BLaER1 (cell line): ENCODE data around the gene TTLL9.
"Not testable (repeated sequence)": the region's sequence is repeated elsewhere in the genome, so short reads cannot be mapped to it uniquely, and the experiment has no call there.

Source experiments
- H3K27ac ChIP-seq: shearing (Covaris generic); formaldehyde crosslinking; 2 replicates; pipeline ENCODE4 v1.8.1; 2022
- H3K27me3 ChIP-seq: shearing (Covaris generic); formaldehyde crosslinking; 2 replicates; pipeline ENCODE4 v1.8.1; 2022
- H3K36me3 ChIP-seq: shearing (Covaris generic); formaldehyde crosslinking; 2 replicates; pipeline ENCODE4 v1.8.1; 2022
- H3K4me1 ChIP-seq: shearing (Covaris generic); formaldehyde crosslinking; 2 replicates; pipeline ENCODE4 v1.8.1; 2022
- H3K4me2 ChIP-seq: shearing (Covaris generic); formaldehyde crosslinking; 2 replicates; pipeline ENCODE4 v1.8.1; 2022
- H3K4me3 ChIP-seq: shearing (Covaris generic); formaldehyde crosslinking; 2 replicates; pipeline ENCODE4 v1.8.1; 2022
- H3K9ac ChIP-seq: shearing (Covaris generic); formaldehyde crosslinking; 2 replicates; pipeline ENCODE4 v1.8.1; 2022
- H3K9me3 ChIP-seq: shearing (Covaris generic); formaldehyde crosslinking; 2 replicates; pipeline ENCODE4 v1.8.1; 2022
- H4K20me1 ChIP-seq: shearing (Covaris generic); formaldehyde crosslinking; 2 replicates; pipeline ENCODE4 v1.8.1; 2022
- Cebpa-rat ChIP-seq: shearing (Covaris generic); IDR thresholded peaks from 2 replicates; pipeline ENCODE4 v1.8.1; 2022

TTLL9 gene

DNA sequence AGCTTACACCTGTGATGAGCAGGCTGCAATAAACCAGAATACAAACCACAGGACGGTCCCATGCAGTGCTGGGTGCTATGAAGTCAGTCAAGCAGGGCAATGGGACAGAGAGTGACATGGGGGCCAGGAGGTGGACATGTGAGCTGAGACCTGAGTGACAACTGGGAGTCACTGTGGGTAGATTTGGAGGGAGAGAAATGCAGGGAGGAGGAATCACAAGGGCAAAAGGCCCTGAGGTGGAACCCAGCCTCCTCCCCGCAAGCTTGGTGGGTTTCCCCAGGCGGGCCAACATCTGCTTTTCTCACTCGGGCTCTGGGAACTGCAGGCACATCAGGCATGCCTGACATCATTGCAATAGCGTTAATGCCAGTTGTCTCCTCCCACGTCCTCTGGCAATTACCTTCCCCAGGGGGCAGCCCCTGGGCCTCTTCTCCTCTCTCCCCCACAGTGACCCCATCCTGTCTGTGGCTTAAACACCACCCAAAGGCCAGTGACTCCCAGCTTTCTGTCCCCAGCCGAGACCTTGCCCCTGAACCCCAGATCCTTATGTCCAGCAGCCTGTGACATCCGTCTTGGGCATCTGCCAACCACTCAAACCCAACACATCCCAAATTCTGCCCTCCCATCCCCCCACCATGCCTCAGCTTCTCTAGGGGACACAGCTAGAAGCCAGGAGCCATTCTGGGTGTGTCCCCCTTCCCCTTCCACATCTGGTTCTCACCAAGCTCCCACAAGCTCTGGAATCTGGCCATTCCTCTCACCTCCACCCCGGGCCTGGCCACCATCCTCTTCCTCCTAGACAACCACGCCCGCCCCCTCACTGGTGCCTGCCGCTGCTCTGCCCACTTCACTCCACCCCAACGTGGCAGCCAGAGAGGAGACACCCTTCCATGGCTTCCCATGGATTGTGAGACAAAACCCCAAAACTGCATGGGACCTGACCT is 53.2 kb downstream of the TTLL9 start:
- Histone ChIP-seq H3K4me1 (peaks cover 24% of the 10 kb centered on the region), H3K27me3 (no peaks in the 10 kb centered on the region), H3K36me3 (no peaks in the 10 kb centered on the region), H4K20me1 (no peaks in the 10 kb centered on the region), H3K9ac (no peak overlapping the region), H3K27ac (no peak overlapping the region), H3K4me3 (no peak overlapping the region), H3K9me3 (no peaks in the 10 kb centered on the region), H3K4me2 (peak overlapping the region; percentile 61)
- TF ChIP-seq Cebpa-rat: no peak

DNA sequence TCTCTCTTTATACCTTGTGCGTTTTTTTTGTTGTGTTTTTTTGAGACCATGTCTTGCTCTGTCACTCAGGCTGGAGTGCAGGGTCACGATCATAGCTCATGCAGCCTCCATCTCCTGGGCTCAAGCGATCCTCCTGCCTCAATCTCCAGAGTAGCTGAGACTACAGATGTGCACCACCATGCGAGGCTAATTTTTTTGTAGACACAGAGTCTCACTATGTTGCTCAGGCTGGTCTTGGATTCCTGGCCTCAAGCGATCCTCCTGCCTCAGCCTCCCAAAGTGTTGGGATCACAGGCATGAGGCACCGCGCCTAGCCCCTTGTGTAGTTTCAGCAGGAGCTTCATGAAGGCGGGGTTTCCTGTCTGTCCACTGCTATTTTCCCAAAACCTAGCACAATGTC is 54.1 kb downstream of the TTLL9 start:
- Histone ChIP-seq H3K27me3 (no peaks in the 10 kb centered on the region), H3K9me3 (no peaks in the 10 kb centered on the region), H3K9ac (no peak overlapping the region), H3K4me1 (peaks cover 24% of the 10 kb centered on the region), H3K4me3 (no peak overlapping the region), H3K36me3 (no peaks in the 10 kb centered on the region), H3K4me2 (no peak overlapping the region), H4K20me1 (no peaks in the 10 kb centered on the region), H3K27ac (no peak overlapping the region)
- no peak for TF ChIP-seq Cebpa-rat

DNA sequence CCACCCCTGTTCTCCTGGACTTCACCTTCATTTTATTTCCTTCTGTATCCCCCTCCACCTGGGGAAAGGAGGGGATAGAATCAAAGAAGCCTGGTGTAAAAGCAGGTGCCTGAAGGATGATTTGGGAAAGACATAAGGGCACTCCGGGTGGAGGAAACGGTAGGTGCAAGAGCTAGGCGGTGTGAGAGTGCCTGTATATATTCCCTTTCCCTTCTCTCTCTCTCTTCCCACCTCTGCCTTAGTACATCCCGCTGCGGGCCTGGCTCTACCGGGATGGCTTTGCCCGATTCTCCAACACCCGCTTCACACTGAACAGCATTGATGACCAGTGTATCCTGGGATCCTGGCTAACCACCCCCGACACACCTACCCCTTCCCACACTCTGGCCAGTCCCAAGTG is 55.2 kb downstream of the TTLL9 start:
- H3K9me3 ChIP-seq: no peaks in the 10 kb centered on the region
- no peak overlapping the region for H3K9ac ChIP-seq
- H3K27ac ChIP-seq: no peak overlapping the region
- no peaks in the 10 kb centered on the region for H3K36me3 ChIP-seq
- TF ChIP-seq Cebpa-rat: no peak
- H3K4me3 ChIP-seq: no peak overlapping the region
- no peak overlapping the region for H3K4me2 ChIP-seq
- H4K20me1 ChIP-seq: no peaks in the 10 kb centered on the region
- peaks cover 25% of the 10 kb centered on the region for H3K4me1 ChIP-seq
- no peaks in the 10 kb centered on the region for H3K27me3 ChIP-seq

DNA sequence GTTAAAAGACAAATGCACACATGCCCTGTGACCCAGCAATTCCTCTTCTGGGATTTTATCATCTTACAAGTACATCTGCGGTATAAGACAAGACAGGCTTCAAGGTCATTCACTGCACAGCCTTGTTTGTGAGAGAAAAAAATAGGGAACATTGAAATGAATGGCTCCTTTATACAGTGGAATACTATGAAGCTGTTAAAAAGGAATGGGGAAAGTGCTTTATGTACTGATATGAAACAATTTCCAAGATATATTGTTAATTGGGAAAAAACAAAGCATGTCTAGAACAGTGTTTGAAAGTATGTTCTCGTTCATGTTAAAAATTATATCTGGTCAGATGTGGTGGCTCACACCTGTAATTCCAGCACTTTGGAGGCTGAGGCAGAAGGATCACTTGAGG is 56.1 kb downstream of the TTLL9 start:
- H3K9ac ChIP-seq: no peak overlapping the region
- H3K36me3 ChIP-seq: no peaks in the 10 kb centered on the region
- no peak for TF ChIP-seq Cebpa-rat
- H3K27me3 ChIP-seq: no peaks in the 10 kb centered on the region
- H3K4me3 ChIP-seq: no peak overlapping the region
- no peak overlapping the region for H3K4me2 ChIP-seq
- peaks cover 29% of the 10 kb centered on the region for H3K4me1 ChIP-seq
- no peak overlapping the region for H3K27ac ChIP-seq
- H4K20me1 ChIP-seq: no peaks in the 10 kb centered on the region
- H3K9me3 ChIP-seq: no peaks in the 10 kb centered on the region

DNA sequence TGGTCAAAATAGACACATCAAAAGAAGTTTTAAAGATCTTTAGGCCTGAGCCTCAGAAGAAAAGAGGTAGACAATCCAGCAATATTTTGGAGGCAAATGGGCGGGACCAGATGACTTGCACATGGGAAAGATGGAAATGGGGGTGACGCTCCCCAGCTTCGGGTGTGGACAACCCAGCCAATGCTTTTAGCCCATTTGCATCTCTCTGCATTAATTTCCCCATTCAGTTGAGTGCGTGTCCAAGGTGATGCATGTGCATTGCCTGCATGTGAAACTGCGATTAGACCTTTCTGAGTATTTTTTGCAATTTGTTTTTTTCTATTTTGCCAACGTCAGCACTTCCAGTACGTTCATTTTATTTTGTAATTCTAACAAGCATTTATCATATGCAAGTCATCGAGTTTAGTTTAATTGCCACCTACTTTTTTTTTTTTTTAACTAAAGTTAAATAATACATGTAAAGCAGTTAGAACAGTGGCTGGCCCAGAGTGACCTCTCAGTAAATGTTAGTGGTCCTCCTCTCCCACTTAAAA is 57.3 kb downstream of the TTLL9 start:
- no peak overlapping the region for H3K4me2 ChIP-seq
- no peak for TF ChIP-seq Cebpa-rat

DNA sequence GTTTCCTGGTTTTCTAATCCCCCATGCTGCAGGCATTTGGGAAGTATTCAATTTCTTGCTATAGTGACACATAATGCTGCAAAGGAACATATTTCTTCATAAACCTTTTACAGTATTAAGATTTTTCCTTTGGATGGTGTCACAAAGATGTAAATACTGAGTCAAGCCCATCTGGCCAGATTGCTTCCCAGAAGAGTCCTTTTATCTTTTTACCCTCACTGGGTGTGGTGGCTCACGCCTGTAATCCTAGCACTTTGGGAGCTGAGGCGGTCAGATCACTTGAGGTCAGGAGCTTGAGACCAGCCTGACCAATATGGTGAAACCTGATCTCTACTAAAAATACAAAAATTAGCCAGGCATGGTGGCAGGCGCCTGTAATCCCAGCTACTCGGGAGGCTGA is 59.2 kb downstream of the TTLL9 start:
- H3K4me2 ChIP-seq, H3K36me3 ChIP-seq, H3K9me3 ChIP-seq, H3K9ac ChIP-seq, H3K27me3 ChIP-seq, H4K20me1 ChIP-seq, H3K4me3 ChIP-seq, H3K27ac ChIP-seq: not testable (repeated sequence)
- peaks cover 12% of the 10 kb centered on the region; the same call in 1 of the 2 replicates for H3K4me1 ChIP-seq

More for the DNA sequence above, 57.3 kb downstream of the TTLL9 start:
- Histone ChIP-seq H3K9ac (no peak overlapping the region), H4K20me1 (no peaks in the 10 kb centered on the region), H3K4me3 (no peak overlapping the region), H3K27ac (no peak overlapping the region), H3K36me3 (no peaks in the 10 kb centered on the region), H3K9me3 (no peaks in the 10 kb centered on the region), H3K4me1 (peaks cover 28% of the 10 kb centered on the region), H3K27me3 (no peaks in the 10 kb centered on the region)

DNA sequence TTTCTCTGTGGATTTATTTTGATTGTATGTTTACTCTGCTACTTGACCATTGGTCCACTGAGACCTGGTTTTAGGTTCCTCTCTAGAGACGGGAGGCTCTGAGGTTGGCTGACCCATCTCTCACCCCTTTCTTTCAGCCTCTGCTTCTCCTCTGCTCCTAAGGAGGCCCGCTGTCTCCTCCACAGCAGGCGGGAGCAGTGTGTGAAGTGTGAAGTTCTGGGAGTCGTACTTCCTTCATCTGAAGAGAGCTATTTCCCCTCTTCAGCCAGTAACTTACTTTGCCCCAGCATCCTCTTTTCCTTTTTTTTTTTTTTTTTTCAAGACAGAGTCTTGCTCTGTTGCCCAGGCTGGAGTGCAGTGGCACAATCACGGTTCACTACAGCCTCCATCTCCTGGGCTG is 60.3 kb downstream of the TTLL9 start:
- Histone ChIP-seq H3K4me1 (peaks cover 6% of the 10 kb centered on the region; the same call in 1 of the 2 replicates), H3K27ac (no peak overlapping the region), H3K9me3 (no peaks in the 10 kb centered on the region), H3K4me2 (peak overlapping the region; percentile 6; the same call in 1 of the 2 replicates), H3K4me3 (no peak overlapping the region), H3K36me3 (no peaks in the 10 kb centered on the region), H3K27me3 (no peaks in the 10 kb centered on the region), H4K20me1 (no peaks in the 10 kb centered on the region), H3K9ac (no peak overlapping the region)
- TF ChIP-seq Cebpa-rat: no peak

DNA sequence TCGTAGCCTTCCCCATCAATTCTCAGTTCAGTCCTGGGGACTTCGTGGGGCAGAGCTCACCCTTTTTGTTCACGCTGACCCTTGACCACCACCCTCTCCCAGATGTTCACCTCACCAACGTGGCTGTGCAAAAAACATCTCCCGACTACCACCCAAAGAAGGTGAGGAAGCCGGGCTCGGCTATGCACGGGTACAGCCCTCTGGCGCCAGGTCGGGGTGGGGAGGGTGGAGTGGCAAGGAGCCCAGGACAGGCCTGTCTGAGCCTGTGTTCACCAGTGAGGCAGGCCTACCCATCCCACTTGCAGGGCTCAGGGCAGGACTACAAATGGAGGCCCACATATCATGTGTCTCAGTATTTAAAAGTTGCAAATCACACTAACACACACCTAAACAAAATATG is 63.3 kb downstream of the TTLL9 start:
- no peak overlapping the region for H3K27ac ChIP-seq
- no peak overlapping the region for H3K4me3 ChIP-seq
- H3K36me3 ChIP-seq: no peaks in the 10 kb centered on the region
- no peaks in the 10 kb centered on the region for H3K27me3 ChIP-seq
- TF ChIP-seq Cebpa-rat: no peak
- H3K4me2 ChIP-seq: no peak overlapping the region
- H3K4me1 ChIP-seq: peaks cover 6% of the 10 kb centered on the region; the same call in 1 of the 2 replicates
- H3K9ac ChIP-seq: no peak overlapping the region
- H3K9me3 ChIP-seq: no peaks in the 10 kb centered on the region
- no peaks in the 10 kb centered on the region for H4K20me1 ChIP-seq

DNA sequence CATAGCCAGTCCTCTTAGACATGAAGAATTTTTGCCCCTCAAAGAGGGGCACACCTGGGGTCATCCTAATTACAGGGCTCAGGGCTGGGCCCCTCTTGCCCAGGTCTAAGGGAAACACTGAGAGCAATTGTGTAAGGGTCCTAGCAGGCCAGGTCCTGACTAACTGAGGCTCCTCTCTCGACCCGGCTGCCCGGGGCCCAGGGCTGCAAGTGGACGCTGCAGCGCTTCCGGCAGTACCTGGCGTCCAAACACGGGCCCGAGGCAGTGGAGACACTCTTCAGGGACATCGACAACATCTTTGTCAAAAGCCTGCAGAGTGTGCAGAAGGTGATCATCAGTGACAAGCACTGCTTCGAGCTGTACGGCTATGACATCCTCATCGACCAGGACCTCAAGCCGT is 64.1 kb downstream of the TTLL9 start:
- no peak for TF ChIP-seq Cebpa-rat
- no peak overlapping the region for H3K4me3 ChIP-seq

DNA sequence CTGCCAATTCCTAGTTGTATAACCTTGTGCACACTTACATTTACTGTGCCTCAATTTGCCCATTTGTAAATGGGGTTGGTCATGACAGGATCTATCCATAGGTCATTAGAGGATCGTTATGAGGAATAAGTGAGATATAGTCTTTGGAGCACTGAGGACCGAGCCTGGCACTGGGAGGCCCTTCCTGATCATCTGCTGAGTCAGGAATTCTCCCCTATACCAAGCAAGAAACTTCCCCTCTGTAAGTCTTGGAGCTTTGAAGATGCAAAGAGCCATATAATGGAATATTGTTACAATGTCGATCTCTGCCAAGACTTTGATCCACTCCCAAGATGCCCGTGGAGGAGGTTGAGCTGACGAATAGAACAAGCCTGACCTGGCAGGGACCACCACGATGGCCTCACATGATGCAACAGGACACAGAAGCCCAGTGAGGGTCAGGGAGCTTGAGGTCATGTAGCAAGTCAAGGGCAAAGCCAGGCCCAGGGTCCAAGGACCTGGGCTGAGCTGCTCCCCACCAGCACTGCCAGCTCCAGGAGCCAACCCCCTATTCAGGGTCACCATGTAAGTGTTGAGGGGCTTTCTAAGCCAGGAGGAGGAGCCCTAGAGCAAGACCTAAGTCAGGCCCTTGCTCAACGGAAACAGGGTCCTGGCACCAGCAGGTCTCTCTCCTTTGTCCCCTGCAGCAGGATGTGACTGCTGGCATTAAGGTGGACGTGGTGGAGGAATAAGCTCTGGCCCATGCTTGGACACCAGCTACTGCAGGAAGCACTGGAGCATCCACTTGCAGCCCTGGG is 64.7 kb downstream of the TTLL9 start:
- no peak overlapping the region for H3K4me3 ChIP-seq
- H3K27me3 ChIP-seq: no peaks in the 10 kb centered on the region
- H3K27ac ChIP-seq: no peak overlapping the region
- peaks cover under 1% of the 10 kb centered on the region; the same call in 1 of the 2 replicates for H4K20me1 ChIP-seq
- no peak for TF ChIP-seq Cebpa-rat
- no peak overlapping the region for H3K9ac ChIP-seq
- H3K9me3 ChIP-seq: no peaks in the 10 kb centered on the region
- no peak overlapping the region for H3K4me2 ChIP-seq
- H3K4me1 ChIP-seq: peaks cover 6% of the 10 kb centered on the region; the same call in 1 of the 2 replicates
- H3K36me3 ChIP-seq: no peaks in the 10 kb centered on the region

More for the DNA sequence above, 64.1 kb downstream of the TTLL9 start:
- no peaks in the 10 kb centered on the region for H3K9me3 ChIP-seq
- H3K36me3 ChIP-seq: no peaks in the 10 kb centered on the region
- H3K4me1 ChIP-seq: peaks cover 6% of the 10 kb centered on the region; the same call in 1 of the 2 replicates
- no peaks in the 10 kb centered on the region for H4K20me1 ChIP-seq
- no peak overlapping the region for H3K4me2 ChIP-seq
- no peaks in the 10 kb centered on the region for H3K27me3 ChIP-seq
- H3K27ac ChIP-seq: no peak overlapping the region
- H3K9ac ChIP-seq: no peak overlapping the region
